GM12891 (cell line): ENCODE results near the gene NPAS1.

ENCODE experiments used
- POLR2A ChIP-seq: IDR thresholded peaks from 2 replicates; pipeline ENCODE4 v1.6.1; 2011; ENCODE audit warnings: low read depth, low read length, control low read depth
- POLR2AphosphoS5 ChIP-seq: IDR thresholded peaks from 2 replicates; pipeline ENCODE4 v1.6.1; 2011; ENCODE audit warnings: low read depth, low read length, control low read depth

DNA sequence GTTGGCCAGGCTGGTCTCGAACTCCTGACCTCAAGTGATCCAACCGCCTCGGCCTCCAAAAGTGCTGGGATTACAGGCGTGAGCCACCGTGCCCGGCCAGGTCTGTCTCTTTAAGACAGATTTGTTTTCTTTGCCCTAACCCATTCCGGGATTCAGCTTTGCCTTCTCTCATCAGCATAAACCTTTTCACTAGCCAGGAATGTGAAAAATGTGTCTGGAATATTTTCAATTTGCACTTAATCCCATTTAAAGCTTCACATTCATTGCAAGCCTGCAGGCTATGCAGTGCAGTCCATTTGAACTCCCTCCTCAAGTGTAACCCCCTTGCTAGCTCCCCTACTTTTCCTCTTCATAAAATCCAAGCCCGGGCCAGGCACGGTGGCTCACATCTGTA is 29.7 kb downstream of the NPAS1 start:
- TF ChIP-seq POLR2AphosphoS5 (no peak), POLR2A (no peak)
